Thymus (tissue), 11 donors: ENCODE results near the gene FAM110D. TPM values are rescaled to one million over a fixed set of nuclear protein-coding genes. Genes with fewer than 3 reads are reported as not detected.

Experiments used
- DNase-seq, 9 donors: peaks; one replicate each; pipeline ENCODE4 v3.0.0-alpha.2; 2013; ENCODE audit warnings: low spot score in 9 of 9, low read depth in 6 of 9, missing footprints in 1 of 9
- H3K27ac ChIP-seq, 2 donors: one replicate each; pipeline ENCODE4 v1.5.1; 2013; ENCODE audit warnings: control low read depth in 1 of 2, low read depth in 1 of 2, low read length in 1 of 2, mild to moderate bottlenecking in 1 of 2, moderate library complexity in 1 of 2
- H3K27me3 ChIP-seq, 2 donors: one replicate each; pipeline ENCODE4 v1.5.1; 2013; ENCODE audit warnings: low read length in 1 of 2; ENCODE audit not compliant: control insufficient read depth in 2 of 2, insufficient read depth in 1 of 2
- H3K36me3 ChIP-seq, 2 donors: one replicate each; pipeline ENCODE4 v1.5.1; 2013; ENCODE audit warnings: low read length in 1 of 2, mild to moderate bottlenecking in 1 of 2, moderate library complexity in 1 of 2; ENCODE audit not compliant: control insufficient read depth in 2 of 2, insufficient read depth in 2 of 2
- H3K4me1 ChIP-seq, 2 donors: one replicate each; pipeline ENCODE4 v1.5.1; 2013; ENCODE audit warnings: low read length in 2 of 2; ENCODE audit not compliant: control insufficient read depth in 2 of 2, insufficient read depth in 2 of 2
- H3K4me3 ChIP-seq, 2 donors: one replicate each; pipeline ENCODE4 v1.5.1; 2013; ENCODE audit warnings: low read length in 2 of 2, control low read depth in 1 of 2, mild to moderate bottlenecking in 1 of 2
- H3K9me3 ChIP-seq, 2 donors: one replicate each; pipeline ENCODE4 v1.5.1; 2013; ENCODE audit warnings: low read length in 1 of 2, mild to moderate bottlenecking in 1 of 2; ENCODE audit not compliant: control insufficient read depth in 2 of 2, insufficient read depth in 1 of 2
- WGBS: extraction: QIAGEN DNeasy Blood & Tissue Kit; methylation state at CpG from one replicate; pipeline ENCODE4 v1.1.7; 2013; 5-methylcytosine and 5-hydroxymethylcytosine counted together
- polyA plus RNA-seq: library from polyadenylated mRNA; stranded (reverse); fragments of 200-250 nt; gene quantifications from one replicate; pipeline ENCODE4 v1.2.3, GENCODE V29; 2013
- total RNA-seq: library from RNA; stranded (reverse); fragments of 120-200 nt; gene quantifications from one replicate; pipeline ENCODE4 v1.2.4, GENCODE V29; 2013
- donor health status: healthy.

The FAM110D gene
- total and polyA plus RNA-seq, 2 donors, result 0.38 to 2.4 TPM

DNA sequence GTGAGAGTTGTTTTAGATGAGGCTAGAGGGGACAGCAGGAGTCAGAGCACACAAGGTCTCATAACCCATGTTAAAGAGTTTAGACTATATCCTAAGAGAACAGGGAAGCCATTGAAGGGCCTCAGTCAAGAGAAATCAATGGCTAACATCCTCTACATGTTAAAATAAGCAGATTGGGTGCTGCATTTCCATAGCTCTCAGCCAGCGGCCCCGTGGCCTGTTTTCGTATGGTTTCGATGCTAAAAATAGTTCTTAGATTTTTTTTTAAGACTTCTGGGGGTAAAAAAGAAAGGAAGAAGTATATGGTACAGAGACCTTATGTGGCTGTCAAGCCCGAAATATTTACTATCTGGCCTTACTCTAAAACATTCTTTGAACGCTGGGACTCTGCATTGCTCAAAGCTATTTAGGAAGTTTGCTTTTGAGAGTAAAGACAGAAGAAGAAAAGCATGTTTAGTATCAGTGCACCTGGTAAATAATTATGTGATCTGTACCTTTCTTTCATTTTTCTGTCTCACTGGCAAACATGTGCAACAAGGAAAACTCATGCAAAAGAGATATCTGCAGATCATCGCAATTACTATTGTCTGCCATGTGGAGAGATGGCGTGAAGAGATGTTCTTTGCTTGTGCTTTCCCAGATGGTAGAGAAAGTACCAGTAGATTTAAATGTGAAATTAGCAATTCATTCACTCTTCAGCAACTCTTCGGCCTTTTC is 38.8 kb upstream of the FAM110D start:
- Histone ChIP-seq H3K27me3 (no peaks in the 10 kb centered on the region), H3K9me3 (no peaks in the 10 kb centered on the region), H3K4me3 (no peak overlapping the region), H3K36me3 (peaks cover 23 to 44% of the 10 kb centered on the region in 2 donors), H3K27ac (peak overlapping the region; percentile 53 to 72), H3K4me1 (peaks cover 6 to 23% of the 10 kb centered on the region in 2 donors)
- WGBS, result 39% methylated on average over 9 of the region's 9 CpGs
- DNase-seq, result peak in 2 of 9 donors; percentile 20 to 62

DNA sequence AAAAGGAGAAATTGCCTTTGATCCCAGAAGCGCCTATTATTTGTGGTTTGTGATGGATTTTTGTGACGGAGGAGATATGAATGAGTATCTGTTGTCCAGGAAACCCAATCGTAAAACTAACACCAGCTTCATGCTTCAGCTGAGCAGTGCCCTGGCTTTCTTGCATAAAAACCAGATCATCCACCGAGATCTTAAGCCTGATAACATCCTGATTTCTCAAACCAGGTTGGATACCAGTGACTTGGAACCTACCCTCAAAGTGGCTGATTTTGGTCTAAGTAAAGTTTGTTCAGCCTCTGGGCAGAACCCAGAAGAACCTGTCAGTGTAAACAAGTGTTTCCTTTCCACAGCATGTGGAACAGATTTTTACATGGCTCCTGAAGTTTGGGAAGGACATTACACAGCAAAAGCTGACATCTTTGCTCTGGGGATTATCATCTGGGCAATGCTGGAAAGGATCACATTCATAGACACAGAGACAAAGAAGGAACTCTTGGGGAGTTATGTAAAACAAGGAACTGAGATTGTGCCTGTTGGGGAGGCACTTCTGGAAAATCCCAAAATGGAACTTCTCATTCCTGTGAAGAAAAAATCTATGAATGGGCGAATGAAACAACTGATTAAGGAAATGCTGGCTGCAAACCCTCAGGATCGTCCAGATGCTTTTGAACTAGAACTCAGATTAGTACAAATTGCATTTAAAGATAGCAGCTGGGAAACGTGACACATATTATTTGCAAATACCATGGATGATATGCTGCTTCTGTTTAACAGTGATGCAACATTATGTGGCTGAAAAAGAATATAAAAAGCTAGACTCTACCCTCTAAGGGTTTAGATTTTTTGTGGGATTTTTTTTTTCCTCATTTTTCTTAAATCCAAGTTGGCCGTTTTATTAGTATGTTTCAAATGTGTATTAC is 36.8 kb upstream of the FAM110D start:
- peaks cover 16 to 32% of the 10 kb centered on the region in 2 donors for H3K36me3 ChIP-seq
- no peak for DNase-seq
- WGBS, result 93% methylated on average over 8 of the region's 8 CpGs
- H3K9me3 ChIP-seq, result no peaks in the 10 kb centered on the region
- no peaks in the 10 kb centered on the region for H3K27me3 ChIP-seq
- H3K4me3 ChIP-seq, result no peak overlapping the region
- H3K4me1 ChIP-seq, result peaks cover 14 to 30% of the 10 kb centered on the region in 2 donors
- no peak overlapping the region for H3K27ac ChIP-seq

DNA sequence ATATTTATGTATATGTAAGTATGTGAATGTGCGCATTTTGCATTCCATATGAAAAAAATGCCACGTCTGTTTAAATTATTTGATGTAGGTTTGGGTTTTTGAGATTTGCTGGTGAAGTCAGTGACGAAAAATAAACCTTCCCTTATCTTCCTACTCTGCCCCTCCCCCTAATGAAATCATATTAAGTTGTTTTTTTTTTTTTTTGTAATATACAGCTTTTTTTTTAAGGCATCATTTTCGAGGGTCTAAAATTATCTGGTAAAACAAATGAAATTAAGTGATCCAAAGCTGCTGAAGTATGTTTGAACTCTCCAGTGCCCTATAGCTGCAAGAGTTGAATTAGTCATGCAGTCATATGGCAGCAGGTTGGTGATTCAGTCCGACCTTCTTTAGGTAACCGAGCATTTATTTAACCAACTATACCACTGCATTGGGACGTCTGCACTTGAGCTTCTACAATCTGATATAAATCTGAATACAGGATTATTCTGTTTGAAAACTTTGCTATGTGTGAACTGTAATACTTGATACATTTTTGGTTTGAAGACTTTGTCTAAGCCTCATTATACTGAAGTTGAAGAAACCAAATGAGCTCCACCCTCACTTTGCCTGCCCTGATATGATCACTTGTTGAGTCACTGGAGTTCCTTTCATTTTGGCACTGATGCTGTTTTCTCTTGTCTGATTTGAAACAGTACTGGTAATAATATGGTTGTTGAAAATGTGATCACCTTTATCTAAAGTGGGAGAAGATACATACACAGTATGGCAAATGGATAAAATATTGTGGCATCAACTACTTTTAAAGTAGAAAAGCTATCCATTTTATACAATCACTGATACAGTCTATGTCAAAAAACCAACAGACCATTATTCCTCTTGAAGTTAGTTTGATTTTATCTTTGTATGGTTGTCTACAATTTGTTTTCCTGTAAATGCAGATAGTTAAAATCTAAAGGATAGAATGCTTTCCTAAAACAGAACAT is 35.6 kb upstream of the FAM110D start:
- 93% methylated on average over 7 of the region's 7 CpGs for WGBS
- H3K36me3 ChIP-seq, result peaks cover 9 to 21% of the 10 kb centered on the region in 2 donors
- H3K4me3 ChIP-seq, result no peak overlapping the region
- H3K4me1 ChIP-seq, result peaks cover 25 to 42% of the 10 kb centered on the region in 2 donors
- no peaks in the 10 kb centered on the region for H3K27me3 ChIP-seq
- H3K27ac ChIP-seq, result peak overlapping the region in 1 of 2 donors; percentile 22
- peak in 2 of 9 donors; percentile 41 to 66 for DNase-seq
- no peaks in the 10 kb centered on the region for H3K9me3 ChIP-seq

DNA sequence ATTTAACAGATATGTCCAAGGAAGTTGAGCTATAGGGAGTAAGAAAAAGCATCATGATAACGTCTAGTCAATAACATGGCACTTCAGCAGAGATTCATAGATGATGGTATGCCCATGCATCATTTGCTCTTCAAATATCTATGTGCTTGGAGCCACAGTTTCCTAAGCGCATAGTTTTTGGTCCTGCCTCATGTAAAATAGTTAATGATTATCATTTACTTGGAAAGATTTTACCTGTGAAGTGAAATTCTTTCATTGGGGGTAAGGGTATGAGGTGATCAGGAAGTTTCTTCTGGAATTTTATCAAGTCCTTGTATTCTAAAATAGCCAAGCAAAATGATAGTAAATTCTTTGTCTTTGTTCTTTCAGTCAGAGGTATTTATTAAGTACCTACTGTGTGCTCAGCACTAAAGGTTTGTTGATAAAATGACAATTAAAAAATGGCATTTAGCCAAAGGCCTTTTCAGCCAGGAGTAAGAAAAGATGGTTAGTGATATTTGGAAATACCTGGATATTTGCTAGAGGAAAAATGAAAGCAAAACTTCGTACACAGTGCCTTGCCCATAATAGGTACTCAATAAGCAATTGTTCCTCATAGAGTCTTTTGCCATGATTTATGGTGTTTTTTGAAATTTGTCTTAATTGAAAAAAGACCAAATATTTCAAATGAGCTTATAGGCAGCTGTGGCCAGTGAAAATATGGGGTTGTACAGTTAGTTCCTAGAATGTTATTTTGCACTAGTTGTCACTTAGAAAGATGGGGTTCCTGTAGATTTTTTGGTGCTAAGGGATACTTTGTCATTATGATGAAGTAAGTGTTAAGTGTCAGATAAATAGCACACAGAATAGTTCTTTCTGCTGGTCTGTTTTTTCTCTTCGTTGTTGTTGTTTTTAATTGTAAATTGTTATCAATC is 34.2 kb upstream of the FAM110D start:
- DNase-seq, result no peak
- Histone ChIP-seq H3K27me3 (no peaks in the 10 kb centered on the region), H3K36me3 (peaks cover 9 to 13% of the 10 kb centered on the region in 2 donors), H3K4me3 (no peak overlapping the region), H3K4me1 (peaks cover 24 to 38% of the 10 kb centered on the region in 2 donors), H3K27ac (no peak overlapping the region), H3K9me3 (no peaks in the 10 kb centered on the region)
- WGBS, result 92% methylated on average over 4 of the region's 4 CpGs

DNA sequence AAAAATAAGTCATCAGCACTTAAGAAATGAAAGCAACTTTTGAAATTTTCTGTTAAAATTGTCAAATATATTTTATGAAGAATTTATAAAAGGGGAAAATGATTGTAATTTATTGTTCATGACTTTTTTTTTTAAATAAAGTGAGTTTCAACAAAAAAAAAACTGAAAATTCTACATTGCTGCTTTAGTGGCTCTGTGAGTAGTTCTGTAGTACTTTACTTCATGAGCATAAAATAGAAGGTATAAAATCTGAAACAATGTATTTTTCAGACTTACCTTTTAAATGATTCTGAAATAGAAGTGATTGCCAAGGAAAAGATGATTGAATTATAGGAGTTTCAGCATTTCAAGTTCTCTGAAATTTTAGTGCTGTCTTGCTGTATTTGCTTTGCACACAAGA is 33.5 kb upstream of the FAM110D start:
- H3K9me3 ChIP-seq, result no peaks in the 10 kb centered on the region
- peak overlapping the region in 1 of 2 donors; percentile 96 for H3K27ac ChIP-seq
- no peaks in the 10 kb centered on the region for H3K27me3 ChIP-seq
- DNase-seq, result no peak
- peaks cover 9 to 13% of the 10 kb centered on the region in 2 donors for H3K36me3 ChIP-seq
- no peak overlapping the region for H3K4me3 ChIP-seq
- H3K4me1 ChIP-seq, result peaks cover 19 to 31% of the 10 kb centered on the region in 2 donors

DNA sequence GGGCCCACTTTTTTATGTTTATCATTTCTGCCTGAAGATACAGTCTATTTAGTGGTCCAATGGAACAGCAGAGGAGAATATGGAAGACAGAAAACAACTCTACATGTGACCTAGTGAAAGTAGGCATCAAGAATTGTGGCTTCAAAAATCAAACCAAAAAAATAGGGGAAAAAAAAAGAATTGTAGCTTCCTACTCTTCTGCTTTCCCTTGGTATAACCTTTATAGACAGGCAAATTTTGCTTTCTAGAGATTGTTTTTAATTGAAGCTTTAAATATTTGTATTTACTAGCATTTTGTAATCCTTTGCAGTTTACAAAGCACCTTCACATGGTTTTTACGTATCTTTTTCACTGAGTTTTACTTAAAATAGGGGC is 32.9 kb upstream of the FAM110D start:
- DNase-seq, result no peak
- WGBS, result 6% methylated on average over 1 of the region's 1 CpG
- Histone ChIP-seq H3K9me3 (no peaks in the 10 kb centered on the region), H3K27me3 (no peaks in the 10 kb centered on the region), H3K36me3 (peaks cover 9 to 13% of the 10 kb centered on the region in 2 donors), H3K27ac (peak overlapping the region; percentile 84 to 96), H3K4me3 (peak overlapping the region; percentile 3 to 34), H3K4me1 (peaks cover 24 to 34% of the 10 kb centered on the region in 2 donors)

DNA sequence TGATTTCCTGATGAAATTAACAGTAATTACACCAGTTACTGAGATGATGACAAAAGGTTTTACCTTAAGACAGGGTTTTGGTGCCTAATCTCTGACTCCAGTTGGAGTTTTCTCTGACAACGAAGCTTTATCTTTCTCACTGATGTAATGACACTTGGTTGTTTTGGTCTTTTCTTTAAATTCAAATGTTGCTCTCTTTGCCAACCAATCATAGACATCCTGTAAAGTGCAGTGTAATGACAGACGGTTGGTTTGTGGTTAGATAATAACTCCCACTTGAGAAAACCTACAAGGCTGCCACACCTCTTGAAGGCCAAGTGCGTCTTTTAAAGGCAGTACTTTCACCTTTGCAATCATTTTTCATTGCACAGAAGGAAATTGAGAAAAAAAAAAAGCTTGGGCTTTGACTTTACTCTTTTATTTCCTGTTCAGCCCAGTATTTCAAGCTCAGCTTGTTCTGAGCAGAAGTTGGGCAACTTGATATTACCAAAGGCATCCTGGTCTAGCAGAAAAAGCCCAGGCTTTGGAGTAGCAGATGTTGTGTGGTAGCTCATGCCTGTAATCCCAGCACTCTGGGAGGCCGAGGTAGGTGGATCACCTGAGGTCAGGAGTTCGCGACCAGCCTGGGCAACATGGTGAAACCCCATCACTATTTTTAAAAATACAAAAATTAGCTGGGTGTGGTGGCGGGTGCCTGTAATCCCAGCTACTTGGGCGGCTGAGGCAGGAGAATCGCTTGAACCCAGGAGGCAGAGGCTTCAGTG is 32.4 kb upstream of the FAM110D start:
- Histone ChIP-seq H3K4me1 (peaks cover 25 to 34% of the 10 kb centered on the region in 2 donors), H3K4me3 (peak overlapping the region; percentile 25 to 34), H3K9me3 (no peaks in the 10 kb centered on the region), H3K36me3 (peaks cover 9 to 13% of the 10 kb centered on the region in 2 donors), H3K27ac (peak overlapping the region; percentile 84 to 96), H3K27me3 (no peaks in the 10 kb centered on the region)
- whole genome bisulfite sequencing, result 36% methylated on average over 9 of the region's 9 CpGs
- peak in 8 of 9 donors; percentile 64 to 95 (median 83) for DNase-seq
